ENCODE results near the gene SALL1. TPM values are rescaled to one million over a fixed set of nuclear protein-coding genes. Genes with fewer than 3 reads are reported as not detected.

Gene SALL1
- total RNA-seq, 4 donors from 2014 or later: 0.08 TPM; not detected in 2

GRCh38 chr16:51167170-51167895, 16.3 kb upstream of the SALL1 start:
- whole genome bisulfite sequencing: 44% methylated on average over 9 of the region's 9 CpGs
- Histone ChIP-seq H3K9me3 (no peaks in the 10 kb centered on the region), H3K4me3 (no peak overlapping the region), H3K4me1 (no peaks in the 10 kb centered on the region), H3K36me3 (no peaks in the 10 kb centered on the region), H3K27me3 (peaks cover 14% of the 10 kb centered on the region), H3K27ac (no peak overlapping the region)
- DNase-seq (ENCODE audit: low spot score in 2 of 2): no peak
- TF ChIP-seq CTCF (IDR thresholded peaks at IDR 0.05) (no peak), POLR2A (IDR thresholded peaks at IDR 0.05) (no peak), POLR2AphosphoS5 (IDR thresholded peaks at IDR 0.05) (no peak), EP300 (IDR thresholded peaks at IDR 0.05) (no peak)

- no peaks in the 10 kb centered on the region for H3K9me3 ChIP-seq
- TF ChIP-seq CTCF (IDR thresholded peaks at IDR 0.05) (no peak), POLR2AphosphoS5 (IDR thresholded peaks at IDR 0.05) (no peak), POLR2A (IDR thresholded peaks at IDR 0.05) (no peak), EP300 (IDR thresholded peaks at IDR 0.05) (no peak)
- no peak for DNase-seq (ENCODE audit: low spot score in 2 of 2)
- peaks cover 14% of the 10 kb centered on the region for H3K27me3 ChIP-seq
- H3K4me3 ChIP-seq: no peak overlapping the region
- H3K4me1 ChIP-seq: no peaks in the 10 kb centered on the region
- no peak overlapping the region for H3K27ac ChIP-seq
- H3K36me3 ChIP-seq: no peaks in the 10 kb centered on the region
- WGBS: 73% methylated on average over 3 of the region's 3 CpGs
Measured at GRCh38 chr16:51166541-51166940, 15.5 kb upstream of the SALL1 start.

GRCh38 chr16:51166091-51166490, 15.0 kb upstream of the SALL1 start:
- Histone ChIP-seq H3K27me3 (peaks cover 15% of the 10 kb centered on the region), H3K36me3 (no peaks in the 10 kb centered on the region), H3K4me1 (no peaks in the 10 kb centered on the region), H3K4me3 (no peak overlapping the region), H3K27ac (no peak overlapping the region), H3K9me3 (no peaks in the 10 kb centered on the region)
- TF ChIP-seq POLR2A (IDR thresholded peaks at IDR 0.05) (no peak), CTCF (IDR thresholded peaks at IDR 0.05) (no peak), EP300 (IDR thresholded peaks at IDR 0.05) (no peak), POLR2AphosphoS5 (IDR thresholded peaks at IDR 0.05) (no peak)
- 60% methylated on average over 3 of the region's 3 CpGs for WGBS
- no peak for DNase-seq (ENCODE audit: low spot score in 2 of 2)

- Histone ChIP-seq H3K27me3 (peaks cover 18% of the 10 kb centered on the region), H3K36me3 (no peaks in the 10 kb centered on the region), H3K27ac (no peak overlapping the region), H3K4me3 (no peak overlapping the region), H3K9me3 (no peaks in the 10 kb centered on the region), H3K4me1 (no peaks in the 10 kb centered on the region)
- no peak for DNase-seq (ENCODE audit: low spot score in 2 of 2)
- 83% methylated on average over 1 of the region's 1 CpG for WGBS
- TF ChIP-seq POLR2AphosphoS5 (IDR thresholded peaks at IDR 0.05): no peak
- no peak for TF ChIP-seq CTCF (IDR thresholded peaks at IDR 0.05)
- no peak for TF ChIP-seq POLR2A (IDR thresholded peaks at IDR 0.05)
- no peak for TF ChIP-seq EP300 (IDR thresholded peaks at IDR 0.05)
Measured at GRCh38 chr16:51165043-51165442, 14.0 kb upstream of the SALL1 start.

GRCh38 chr16:51164574-51164973, 13.5 kb upstream of the SALL1 start:
- Histone ChIP-seq H3K27ac (no peak overlapping the region), H3K4me3 (no peak overlapping the region), H3K36me3 (no peaks in the 10 kb centered on the region), H3K4me1 (no peaks in the 10 kb centered on the region), H3K27me3 (peaks cover 21% of the 10 kb centered on the region), H3K9me3 (no peaks in the 10 kb centered on the region)
- WGBS: 81% methylated on average over 2 of the region's 2 CpGs
- DNase-seq (ENCODE audit: low spot score in 2 of 2): no peak
- no peak for TF ChIP-seq POLR2A (IDR thresholded peaks at IDR 0.05)
- TF ChIP-seq CTCF (IDR thresholded peaks at IDR 0.05): no peak
- no peak for TF ChIP-seq POLR2AphosphoS5 (IDR thresholded peaks at IDR 0.05)
- TF ChIP-seq EP300 (IDR thresholded peaks at IDR 0.05): no peak

Data from suprapubic skin (tissue), 4 donors.